GM18870 (cell line): ENCODE data around the gene CTIF.

Experiments
- ATAC-seq: cut with Tn5 transposase; IDR thresholded peaks from one replicate; pipeline ENCODE4 v1.9.1; 2021; ENCODE audit warnings: moderate library complexity; ENCODE audit not compliant: unreplicated experiment

Gene CTIF

GRCh38 chr18:48872234-48873145 lies 333.7 kb downstream of the CTIF start:
- ATAC-seq, result no peak

- no peak for ATAC-seq
These were observed 335.4 kb downstream of the CTIF start for GRCh38 chr18:48874233-48874632.

- ATAC-seq, result no peak
These were observed 335.9 kb downstream of the CTIF start for GRCh38 chr18:48874701-48875162.

GRCh38 chr18:48875314-48875941 lies 336.6 kb downstream of the CTIF start:
- ATAC-seq, result no peak

- no peak for ATAC-seq
These were observed 337.2 kb downstream of the CTIF start for GRCh38 chr18:48875942-48876511.

- no peak for ATAC-seq
These were observed 337.8 kb downstream of the CTIF start for GRCh38 chr18:48876590-48876989.

GRCh38 chr18:48877941-48878340 lies 339.1 kb downstream of the CTIF start:
- no peak for ATAC-seq

GRCh38 chr18:48878471-48878870 lies 339.6 kb downstream of the CTIF start:
- no peak for ATAC-seq

- ATAC-seq, result no peak
These were observed 340.2 kb downstream of the CTIF start for GRCh38 chr18:48879008-48879431.

- no peak for ATAC-seq
These were observed 342.1 kb downstream of the CTIF start for GRCh38 chr18:48880931-48881330.

- ATAC-seq, result no peak
These were observed 343.5 kb downstream of the CTIF start for GRCh38 chr18:48882379-48882778.

- no peak for ATAC-seq
These were observed 345.5 kb downstream of the CTIF start for GRCh38 chr18:48884306-48884705.

GRCh38 chr18:48884771-48885170 lies 345.9 kb downstream of the CTIF start:
- ATAC-seq, result no peak

GRCh38 chr18:48885266-48885923 lies 346.6 kb downstream of the CTIF start:
- no peak for ATAC-seq

- ATAC-seq, result no peak
These were observed 347.1 kb downstream of the CTIF start for GRCh38 chr18:48885924-48886400.

GRCh38 chr18:48886520-48887293 lies 347.9 kb downstream of the CTIF start:
- ATAC-seq, result no peak

GRCh38 chr18:48887294-48887904 lies 348.6 kb downstream of the CTIF start:
- no peak for ATAC-seq

GRCh38 chr18:48887905-48888772 lies 349.3 kb downstream of the CTIF start:
- no peak for ATAC-seq

GRCh38 chr18:48888773-48889080 lies 349.9 kb downstream of the CTIF start:
- no peak for ATAC-seq
